Right renal pelvis (tissue), 4 donors: ENCODE measurements around the gene BTRC. TPM values are rescaled to one million over a fixed set of nuclear protein-coding genes. Genes with fewer than 3 reads are reported as not detected.
"Not testable (repeated sequence)": the region's sequence is repeated elsewhere in the genome, so short reads cannot be mapped to it uniquely, and the experiment has no call there.

Experiments
- DNase-seq, 4 donors: peaks; one replicate each; pipeline ENCODE4 v3.0.0-alpha.2; 2013; ENCODE audit warnings: low read depth in 4 of 4, low spot score in 3 of 4, missing footprints in 1 of 4
- polyA plus RNA-seq, 4 donors: library from polyadenylated mRNA; unstranded; fragments of 120-200 nt; gene quantifications; one replicate each; pipeline ENCODE4 v1.2.1, GENCODE V29; 2013; ENCODE audit not compliant: insufficient read length in 4 of 4

The BTRC gene
- polyA plus RNA-seq, 4 donors = 20.1 to 31.2 (median 29.0) TPM

DNA sequence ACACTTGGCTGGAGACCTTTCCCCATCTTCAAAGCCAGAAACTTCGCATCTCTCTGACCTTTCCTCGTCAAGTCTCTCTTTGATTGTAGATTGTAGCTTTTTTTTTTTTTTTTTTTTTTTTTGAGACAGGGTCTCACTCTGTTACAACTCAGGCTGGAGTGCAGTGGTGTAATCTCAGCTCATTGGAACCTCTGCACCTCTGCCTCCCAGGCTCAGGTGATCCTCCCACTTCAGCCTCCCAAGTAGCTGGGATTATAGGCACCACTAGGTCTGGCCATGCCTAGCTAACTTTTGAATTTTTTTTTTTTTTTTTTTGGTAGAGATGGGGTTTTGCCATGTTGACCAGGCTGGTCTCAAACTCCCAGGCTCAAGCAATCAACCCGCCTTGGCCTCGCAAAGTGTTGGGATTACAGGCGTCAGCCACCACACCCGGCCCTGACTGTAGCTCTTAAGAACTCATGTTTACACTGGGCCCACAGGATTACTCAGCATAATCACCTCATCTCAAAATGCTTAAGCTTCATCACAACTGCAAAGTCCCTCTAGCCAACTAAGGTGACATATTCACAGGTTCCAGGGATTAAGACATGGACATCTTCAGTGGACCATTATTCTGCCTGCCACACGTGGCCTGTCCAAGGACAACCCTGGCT, 222.4 kb downstream of the BTRC start:
- DNase-seq = no peak

DNA sequence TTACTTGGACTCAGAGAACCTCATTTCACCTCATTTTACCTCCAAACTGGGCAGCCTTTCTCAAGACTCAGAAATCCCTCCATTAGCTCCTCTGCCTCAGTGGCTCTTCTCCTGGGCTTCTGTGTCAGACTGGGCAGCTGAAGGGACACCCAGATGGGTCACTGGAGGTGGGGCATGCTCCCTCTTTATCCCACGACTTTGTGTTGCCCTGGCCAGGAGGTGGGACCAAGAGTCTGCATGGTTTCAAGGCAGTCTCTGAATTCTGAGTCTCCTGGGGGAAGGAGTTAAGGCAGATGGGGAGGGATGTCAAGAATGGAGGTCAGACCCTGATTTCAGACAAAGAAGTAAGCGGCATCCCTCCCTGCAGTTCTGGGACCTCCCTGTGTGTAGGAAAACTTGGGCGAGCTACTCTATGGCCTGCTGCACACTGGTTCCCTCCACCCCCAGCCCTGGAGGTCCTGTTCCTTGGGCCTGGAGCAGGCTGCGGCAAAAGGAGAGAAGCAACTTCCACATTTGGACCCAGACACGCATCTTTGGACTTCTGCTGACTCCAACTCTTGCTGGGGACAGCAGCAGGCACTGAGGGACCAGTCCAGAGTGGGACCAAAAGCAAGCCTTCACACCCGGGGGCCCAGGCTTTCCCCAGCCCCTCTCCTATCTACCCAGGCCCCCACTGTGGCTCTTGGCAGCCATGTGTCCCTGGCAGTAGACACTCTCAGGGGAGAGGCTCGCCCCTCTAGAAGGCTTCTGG, 223.3 kb downstream of the BTRC start:
- no peak for DNase-seq

DNA sequence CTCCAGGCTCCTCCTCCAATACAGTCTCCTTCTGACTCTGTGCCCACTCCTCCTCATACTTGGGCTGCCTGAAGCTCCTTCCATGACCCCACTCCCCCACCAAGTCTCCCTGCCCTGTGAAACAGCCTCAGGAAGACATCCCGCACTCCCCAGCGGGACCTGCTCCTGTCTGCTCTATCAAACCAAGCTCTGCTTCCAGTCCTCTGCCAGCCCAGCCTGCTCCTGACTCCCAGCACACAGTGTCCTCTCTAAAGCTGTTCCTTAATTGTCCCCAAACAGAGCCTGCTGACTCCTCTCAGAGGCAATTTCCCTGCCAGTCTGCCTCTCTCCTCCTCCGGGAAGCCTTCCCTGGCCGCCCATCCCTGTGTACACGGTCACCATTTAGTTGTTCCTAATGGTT, 224.2 kb downstream of the BTRC start:
- no peak for DNase-seq

DNA sequence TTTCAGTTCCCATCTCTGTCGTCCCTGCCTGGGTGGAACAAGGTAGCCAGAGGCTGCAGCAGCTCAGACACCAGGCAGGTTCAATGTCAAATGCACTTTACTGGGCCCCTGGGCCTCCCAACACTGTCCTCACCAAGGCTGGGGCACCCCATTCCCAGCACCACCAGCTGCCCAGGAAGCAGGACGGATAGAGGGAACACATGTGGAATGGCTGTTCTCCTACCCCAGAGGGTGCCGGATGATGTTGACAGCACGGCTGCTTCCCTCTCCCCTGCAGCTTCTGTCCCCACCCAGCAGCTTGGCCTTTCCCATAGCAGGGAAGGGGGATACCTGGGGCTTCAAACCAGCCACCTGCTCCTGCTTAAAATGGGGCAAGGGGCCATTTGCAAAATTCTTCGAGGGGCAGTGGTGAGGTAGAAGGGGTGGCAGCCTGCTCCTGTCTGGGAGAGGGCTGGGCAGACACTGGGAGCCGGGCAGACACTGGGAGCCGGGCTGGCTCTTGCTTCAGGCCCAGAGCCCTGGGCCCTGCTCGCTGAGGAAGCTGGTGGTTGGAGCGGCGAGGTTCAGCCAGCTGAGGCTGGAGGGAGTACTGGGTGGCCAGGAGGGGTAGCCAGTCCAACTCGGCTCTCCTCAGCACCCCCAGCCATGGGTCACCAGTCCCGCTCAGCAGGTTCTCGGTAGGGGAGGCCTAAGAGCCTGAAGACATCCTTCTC, 225.0 kb downstream of the BTRC start:
- DNase-seq = no peak

DNA sequence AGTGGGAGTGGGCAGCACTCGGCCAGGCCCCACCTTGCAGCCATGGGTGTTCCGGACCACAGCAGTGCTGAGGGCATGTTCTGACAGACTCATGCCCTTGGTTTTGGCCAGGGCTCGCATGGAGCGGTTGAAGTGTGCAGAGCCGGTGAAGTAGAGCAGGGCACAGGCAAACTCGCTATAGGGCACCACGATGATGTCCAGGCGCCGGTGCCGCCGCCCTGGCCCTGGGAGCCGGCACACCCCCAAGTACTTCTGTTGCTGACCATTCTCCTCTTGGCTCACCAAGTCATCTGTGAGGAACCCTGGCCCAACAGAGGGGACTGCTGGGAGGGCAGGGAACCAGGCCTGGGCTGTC, 225.5 kb downstream of the BTRC start:
- no peak for DNase-seq

DNA sequence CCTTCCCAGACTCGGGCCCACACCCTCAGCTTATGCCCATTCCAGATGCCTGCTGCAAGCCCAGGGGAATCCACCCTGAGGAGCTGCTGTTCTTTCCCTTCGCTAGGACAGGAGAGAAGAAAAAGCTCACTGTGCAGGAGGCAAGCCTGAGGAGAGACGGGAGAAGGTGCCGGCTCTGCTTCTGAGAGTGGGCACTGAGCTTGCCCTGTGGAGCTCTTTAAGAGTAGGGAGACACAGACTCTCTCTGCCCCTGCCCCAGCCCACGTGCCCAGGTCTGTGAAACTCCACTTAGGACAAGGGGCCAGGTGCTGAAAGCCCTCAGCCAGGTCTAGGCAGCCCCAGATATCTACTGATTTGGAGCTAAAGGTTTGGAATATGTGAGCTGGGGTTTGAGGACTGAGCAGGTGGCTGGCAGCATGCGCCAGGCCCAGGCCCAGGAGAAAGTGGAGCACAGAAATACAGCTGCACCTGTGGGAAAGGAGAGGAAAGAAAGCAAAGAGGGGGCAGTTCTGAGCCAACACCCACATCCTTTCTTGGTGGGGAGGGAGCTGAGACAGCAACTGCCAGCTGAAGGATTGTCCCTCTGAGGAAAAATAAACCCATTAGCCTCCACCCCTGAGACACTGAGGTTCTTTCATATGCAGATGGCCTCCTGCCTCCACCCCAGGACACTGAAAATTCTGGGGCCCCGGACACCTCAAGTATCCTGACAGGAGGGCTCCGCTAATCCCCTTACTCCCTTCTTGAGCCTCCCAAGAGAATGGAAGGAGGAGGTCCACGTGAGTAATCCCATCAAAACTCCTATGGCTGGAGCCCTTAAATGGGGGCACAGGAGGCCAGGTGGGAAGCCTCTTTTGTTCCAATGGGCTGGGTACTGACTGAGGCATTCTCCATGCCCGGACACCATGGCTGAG, 226.8 kb downstream of the BTRC start:
- no peak for DNase-seq

DNA sequence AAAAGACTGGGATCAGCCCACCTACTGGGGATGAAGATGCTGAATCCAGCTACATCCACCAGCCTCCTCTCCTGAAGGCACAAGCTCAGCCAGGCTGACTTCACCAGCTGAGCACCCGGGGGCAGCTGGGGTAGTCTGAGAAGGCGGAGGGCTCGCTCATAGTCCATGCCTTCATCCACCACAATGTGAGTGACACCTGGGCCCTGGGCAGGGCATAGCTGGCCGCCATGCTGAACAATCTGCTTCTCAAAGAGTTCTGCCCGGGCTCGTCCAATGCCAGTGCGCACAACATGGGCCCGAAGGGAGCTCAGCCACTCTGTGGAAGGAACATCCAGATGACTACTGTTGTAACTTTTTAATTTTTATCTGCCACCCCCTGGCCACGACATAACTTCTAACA, 231.9 kb downstream of the BTRC start:
- no peak for DNase-seq

DNA sequence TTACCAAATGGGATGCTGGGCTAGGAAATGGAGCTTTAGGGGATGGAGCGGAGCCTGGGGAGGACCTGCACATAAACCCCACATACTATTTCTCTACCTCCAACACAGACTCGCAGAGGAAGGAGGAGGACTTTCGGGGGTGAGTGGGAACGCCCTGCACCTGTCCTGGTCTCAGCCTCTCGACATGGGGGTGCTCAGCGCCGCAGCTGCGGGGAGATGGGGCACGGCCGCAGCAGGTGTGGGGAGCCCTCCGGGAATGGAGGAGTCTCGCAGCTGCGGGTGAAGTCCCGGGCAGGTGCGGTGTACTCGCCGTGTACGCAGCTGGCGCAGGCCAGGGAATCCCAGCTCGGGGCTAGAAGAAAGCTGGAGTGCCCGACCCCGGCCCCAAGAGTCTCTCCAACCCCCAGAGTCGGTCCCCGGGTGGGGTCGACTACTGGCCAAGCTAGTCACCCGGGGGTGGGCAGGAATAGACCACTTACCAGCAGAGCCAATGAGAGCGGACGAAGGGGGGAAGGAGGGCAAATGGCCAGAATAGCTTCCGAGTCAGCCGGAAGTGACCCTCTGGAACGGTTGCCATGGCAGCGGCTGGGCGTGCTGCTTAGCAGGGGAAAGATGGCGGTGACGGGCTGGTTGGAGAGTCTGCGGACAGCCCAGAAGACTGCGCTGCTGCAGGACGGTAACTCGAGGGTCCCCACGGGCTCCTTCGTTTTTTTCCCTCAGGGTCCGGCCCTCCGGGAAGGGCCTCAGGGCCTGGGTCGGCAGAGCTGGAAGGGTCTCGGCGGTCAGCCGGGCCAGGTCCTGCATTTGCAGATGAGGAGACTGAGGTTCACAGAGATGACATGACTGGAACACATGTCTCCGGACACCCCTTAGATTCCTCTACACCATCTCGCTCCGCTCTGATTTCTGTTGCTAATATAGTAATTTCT, 234.0 kb downstream of the BTRC start, which contains the start of the genes DPCD and POLL:
Gene DPCD (plus strand): TSS at position 597 of the 929 bp plus-strand sequence. CDS start 16 bp downstream, at position 613.
Gene POLL (minus strand): TSS at position 533 of the 929 bp plus-strand sequence. CDS start 897 bp downstream, outside the sequence.
- DNase-seq = peak; percentile 93 to 95 (median 94)

DNA sequence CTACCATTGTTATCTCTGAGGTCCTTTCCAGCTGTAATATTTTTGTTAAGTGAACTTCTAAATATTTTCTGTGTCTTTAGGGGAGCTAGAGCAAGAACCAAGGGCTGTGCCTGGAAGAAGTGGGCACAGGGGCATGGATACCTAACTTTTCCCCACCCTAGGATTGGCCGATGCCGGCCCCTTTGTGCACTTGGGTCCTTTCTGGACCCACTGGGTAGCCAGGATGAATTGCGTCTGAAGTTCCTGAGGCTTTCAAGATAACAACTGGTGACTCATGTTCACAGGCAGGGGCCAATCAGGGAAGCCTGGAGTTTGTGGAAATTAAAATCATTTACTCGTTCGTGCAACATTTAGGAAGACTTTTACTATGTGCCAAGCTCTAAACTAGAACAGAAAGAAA, 234.9 kb downstream of the BTRC start:
- no peak for DNase-seq

DNA sequence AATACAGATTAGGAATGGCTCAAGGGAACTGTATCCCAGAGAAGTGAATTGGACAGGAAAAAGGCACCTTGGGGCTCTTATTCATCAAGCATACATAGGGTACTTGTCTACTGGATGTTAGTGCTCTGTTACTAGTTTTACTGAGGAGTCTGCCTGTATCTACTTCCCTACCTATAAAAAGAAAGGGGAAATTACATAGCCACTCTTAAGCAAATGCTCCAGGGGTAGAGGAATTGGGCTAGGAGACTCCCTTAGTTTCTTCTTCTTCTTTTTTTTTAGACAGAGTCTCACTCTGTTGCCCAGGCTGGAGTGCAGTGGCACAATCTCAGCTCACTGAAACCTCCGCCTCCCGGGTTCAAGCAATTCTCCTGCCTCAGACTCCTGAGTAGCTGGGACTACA, 239.4 kb downstream of the BTRC start:
- DNase-seq = not testable (repeated sequence)

DNA sequence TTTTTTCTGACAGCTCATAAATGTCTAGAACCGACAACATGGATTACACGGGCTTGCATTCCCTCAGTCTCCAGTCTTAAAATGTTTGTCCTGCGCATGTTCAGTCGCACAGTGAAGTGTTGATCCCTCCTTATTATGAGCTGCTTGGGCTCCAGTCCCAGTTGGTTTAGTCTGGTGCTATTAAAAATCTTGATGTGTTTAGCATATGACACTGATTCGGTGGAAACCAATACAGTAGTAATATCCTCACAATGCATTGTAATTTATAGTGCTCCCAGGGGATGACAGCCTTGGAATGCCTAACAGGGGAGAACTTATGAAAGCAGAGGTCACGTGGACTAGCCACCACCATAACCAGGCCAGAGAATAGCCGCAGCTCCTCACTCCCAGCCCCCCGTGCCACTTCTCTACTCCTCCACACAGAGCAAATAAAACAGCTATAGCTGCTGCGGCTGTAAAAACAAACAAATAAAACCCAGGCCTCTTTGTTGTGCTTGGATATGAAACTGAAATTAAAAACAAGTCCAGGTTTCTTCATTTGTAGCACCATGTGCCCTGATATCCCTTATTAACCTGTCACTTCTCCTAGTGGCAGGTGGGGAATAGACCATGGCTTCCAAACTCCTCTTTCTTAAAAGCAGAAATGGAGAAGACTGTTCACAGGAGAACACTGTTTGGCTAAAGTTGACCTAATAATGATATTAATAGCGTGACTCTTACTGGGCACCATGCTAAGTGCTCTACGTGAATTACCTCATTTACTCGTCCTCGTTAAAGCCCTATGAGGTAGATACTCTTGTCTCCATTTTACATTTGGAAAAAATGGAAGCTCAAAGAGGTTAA, 241.8 kb downstream of the BTRC start:
- DNase-seq = no peak

DNA sequence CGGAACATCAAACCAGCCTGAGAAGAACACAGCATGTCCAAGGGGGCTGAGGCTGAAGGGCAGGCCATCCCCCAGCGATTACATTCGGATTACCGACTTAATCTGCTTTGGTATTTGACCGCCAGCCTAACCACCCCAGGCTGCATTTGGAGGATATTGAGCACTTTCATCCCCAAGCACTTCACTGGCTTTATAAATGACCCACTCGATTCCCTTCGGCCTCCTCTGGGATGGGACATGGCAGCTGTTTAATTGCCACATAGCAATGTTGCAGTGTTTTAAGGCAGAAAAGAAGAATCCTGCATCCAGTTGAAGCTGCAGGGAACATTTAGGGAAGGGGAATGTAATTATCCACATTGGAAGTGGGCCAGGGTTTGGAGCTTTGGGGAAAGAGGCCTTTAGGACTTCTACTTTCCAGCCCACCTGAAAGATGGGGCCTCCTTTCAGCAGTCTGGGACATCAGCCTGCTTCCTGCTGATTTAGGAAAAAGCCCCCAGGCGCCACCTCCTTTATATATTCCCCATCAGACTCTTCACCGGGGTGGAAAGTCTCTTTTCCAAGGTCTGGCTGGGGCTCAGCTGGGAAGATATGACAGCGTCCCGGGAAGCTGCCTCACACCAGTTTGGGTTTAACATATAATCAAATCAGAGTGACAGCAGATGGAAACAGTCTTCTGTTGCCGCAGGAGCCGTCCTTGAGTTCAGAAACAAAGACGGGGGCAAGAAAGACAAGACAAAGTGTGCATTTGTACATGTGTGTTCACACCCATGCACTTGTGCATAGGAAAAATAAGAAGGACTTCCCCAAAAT, 243.3 kb downstream of the BTRC start:
- no peak for DNase-seq

DNA sequence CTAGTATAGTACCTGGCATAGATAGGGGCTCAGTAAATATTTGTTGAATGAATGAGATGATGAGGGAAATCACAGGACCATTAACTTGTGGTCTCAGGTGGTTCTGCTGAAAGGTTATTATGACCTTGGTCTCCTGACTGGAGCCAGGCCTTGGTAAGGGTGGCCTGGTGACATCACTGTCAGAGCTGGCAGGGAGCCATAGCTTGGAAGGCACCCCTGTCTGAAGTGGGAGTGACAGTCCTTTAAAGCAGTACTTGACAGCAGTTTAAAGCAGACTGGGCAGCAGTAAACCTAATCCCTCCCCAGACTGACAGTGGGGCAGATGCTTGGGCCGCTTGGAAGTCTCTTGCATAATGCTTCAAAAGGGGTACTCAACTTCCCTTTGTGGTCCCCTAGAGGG, 247.6 kb downstream of the BTRC start:
- DNase-seq = no peak

DNA sequence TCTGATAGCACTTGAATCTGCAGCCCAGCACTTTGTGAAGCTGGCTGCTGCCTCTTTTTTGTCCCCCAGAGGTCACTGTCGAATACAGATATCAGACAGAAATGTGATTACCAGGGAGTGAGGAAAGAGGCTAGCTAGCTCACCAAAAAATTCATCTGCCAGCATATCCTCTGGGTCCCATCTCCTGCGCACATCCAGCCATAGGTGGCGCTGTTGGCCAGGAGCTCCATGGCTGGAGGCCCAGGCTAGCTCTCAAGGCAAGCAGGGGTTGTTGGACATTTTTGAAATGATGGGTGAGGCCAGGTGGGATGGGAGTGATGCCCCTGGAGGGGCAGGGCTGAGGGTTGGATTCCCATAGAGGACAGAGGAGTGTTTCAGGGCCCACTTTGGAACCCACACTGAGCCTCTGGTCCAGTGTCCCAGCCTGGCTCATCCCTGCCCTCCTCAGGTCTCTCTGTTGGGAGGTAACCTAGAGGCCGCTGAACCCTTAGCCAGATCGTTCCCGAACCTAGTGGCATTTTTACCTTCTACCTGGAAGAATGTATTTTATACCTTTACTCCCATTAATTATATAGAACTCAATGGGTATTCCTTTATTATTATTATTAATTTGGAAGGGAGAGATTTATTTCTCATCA, 248.9 kb downstream of the BTRC start:
- peak; percentile 51 to 67 (median 56) for DNase-seq
